ENCODE results near the gene RPL27. TPM values are rescaled to one million over a fixed set of nuclear protein-coding genes. Genes with fewer than 3 reads are reported as not detected.
"Not testable (repeated sequence)": the region's sequence is repeated elsewhere in the genome, so short reads cannot be mapped to it uniquely, and the experiment has no call there.

The RPL27 gene
- total RNA-seq, 1 donor from 2014 or later = 293 TPM

GRCh38 chr17:42992872-42993271 is 5.3 kb upstream of the RPL27 start:
- ATAC-seq (no peak), DNase-seq (ENCODE audit: low spot score) (no peak)

DNA sequence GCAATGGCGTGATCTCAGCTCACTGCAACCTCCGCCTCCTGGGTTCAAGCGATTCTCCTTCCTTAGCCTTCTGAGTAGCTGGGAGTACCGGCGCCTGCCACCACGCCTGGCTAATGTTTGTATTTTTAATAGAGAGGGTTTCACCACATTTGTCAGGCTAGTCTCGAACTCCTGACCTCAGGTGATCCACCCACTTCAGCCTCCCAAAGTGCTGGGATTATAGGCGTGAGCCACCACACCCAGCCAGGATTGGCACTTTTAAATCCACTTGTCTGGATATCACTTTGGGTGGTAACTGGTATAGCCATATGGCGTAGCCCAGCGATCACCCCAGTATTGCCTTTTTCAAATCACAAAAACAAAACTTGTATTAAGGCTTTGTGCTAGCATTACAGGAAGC is 4.3 kb upstream of the RPL27 start:
- not testable (repeated sequence) for DNase-seq (ENCODE audit: low spot score); ATAC-seq

GRCh38 chr17:42997390-42997983 is 732 bp upstream of the RPL27 start:
- ATAC-seq = peak; percentile 3

DNA sequence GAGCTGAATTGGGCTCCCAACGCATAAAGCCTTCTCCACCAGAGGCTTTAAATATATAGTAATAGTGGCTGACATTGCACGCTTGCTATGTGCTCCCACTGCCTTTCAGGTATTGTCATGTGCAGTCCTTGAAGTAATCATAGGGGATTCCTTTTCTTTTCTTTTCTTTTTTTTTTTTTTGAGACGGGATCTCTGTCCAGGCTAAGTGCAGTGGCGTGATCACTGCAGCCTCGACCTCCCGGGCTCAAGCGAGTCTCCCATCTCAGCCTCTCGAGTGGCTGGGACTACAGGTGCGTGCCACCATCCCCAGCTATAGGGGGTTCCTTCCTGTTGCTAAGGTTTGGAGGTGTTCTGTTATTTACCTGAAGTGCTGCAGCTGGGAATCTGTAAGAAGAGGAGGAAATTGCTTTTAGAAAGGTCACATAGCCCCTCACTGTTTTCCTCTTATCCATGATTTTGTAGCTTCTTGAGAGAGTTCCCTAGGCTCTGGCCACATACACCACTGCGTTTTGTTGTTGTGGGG is 845 bp downstream of the RPL27 start:
- ATAC-seq (no peak), DNase-seq (ENCODE audit: low spot score) (no peak)

More at GRCh38 chr17:42997390-42997983, 732 bp upstream of the RPL27 start:
- no peak for DNase-seq (ENCODE audit: low spot score)

DNA sequence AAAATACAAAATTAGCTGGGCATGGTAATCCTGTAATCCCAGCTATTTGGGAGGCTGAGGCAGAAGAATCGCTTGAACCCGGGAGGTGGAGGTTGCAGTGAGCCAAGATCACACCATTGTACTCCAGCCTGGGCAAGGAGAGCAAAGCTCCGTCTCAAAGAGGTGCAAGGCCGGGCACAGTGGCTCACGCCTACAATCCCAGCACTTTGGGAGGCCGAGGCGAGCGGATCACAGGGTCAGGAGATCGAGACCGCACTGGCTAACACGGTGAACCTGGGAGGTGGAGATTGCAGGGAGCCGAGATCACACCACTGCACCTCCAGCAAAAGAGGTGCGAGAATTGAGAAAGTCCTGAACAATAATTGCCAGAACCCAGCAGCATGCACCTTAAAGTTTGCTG is 2.7 kb downstream of the RPL27 start:
- not testable (repeated sequence) for ATAC-seq; DNase-seq (ENCODE audit: low spot score)

- DNase-seq (ENCODE audit: low spot score) (no peak), ATAC-seq (peak; percentile 44)
These were observed 5.4 kb downstream of the RPL27 start for GRCh38 chr17:43003542-43004172.

DNA sequence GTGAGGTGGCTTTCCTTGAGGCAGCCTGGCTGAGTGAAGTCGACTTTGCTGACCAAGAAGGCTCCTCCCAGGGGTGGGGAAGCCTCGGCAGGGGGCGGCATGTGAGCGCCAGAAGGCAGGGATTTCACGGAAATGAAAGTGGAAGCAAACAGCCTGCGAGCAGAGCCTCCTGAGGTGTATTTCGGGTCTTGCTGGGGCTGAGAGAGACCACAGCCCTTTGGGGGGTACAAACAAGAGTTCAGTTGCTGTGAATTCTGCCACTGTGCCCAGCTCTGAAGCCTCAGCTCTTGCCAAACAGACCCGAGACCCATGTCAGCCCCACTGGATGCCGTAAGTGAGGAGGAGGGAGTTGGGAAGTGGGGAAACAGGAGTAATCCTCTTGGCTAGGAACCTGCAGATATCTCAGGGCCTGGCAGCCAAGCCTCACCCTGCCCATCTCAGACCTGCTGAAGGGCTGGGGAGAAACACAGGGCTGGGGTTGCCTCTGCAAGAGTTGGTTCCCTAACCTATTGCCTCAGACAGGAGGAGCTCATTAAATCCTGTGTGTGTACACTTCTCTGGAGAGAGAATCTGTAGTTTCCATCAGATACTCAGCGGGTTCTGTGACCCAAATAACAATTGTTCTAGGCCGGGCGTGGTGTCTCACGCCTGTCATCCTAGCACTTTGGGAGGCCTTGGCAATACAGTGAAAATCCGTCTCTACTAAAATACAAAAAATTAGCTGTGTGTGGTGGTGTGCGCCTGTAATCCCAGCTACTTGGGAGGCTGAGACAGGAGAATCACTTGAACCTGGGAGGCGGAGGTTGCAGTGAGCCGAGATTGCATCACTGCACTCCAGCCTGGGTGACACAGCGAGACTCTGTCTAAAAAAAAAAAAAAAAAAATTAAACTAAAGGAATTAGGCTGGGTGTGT is 8.7 kb downstream of the RPL27 start, which contains the start of gene IFI35:
Gene IFI35, plus strand, starts transcription at position 146 of the 913 bp plus-strand sequence. Its CDS starts 164 bp downstream, at position 310.
- DNase-seq (ENCODE audit: low spot score) (peak; percentile 83), ATAC-seq (peak; percentile 94)

DNA sequence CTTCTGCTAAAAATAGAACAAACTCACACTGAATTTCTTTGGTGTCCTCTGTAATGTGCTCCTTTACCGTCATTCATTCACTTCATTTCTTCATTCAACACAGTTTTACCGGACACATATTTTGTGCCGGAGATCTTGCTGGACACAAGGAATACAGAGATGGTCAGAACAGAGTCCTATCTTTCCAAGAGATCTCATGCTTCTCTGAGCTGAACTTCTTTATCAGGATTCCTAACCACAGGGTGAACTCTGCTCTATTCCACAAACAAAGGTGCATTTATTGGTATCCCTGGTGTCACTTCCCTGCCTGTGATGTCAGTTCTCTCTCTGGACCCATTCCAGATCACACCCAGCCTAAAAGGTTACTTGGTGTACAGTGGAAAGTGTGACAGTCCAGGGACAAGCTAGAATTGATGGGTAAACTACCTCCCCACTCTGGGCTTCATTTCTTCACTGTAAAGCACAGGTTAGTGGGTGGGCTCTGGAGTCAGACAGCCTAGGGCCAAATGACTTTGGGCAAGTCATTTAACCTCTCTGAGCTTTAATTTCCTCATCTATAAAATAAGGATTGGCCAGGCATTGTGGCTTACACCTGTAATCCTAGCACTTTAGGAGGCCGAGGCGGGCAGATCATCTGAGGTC is 12.6 kb downstream of the RPL27 start:
- ATAC-seq (peak; percentile 32), DNase-seq (ENCODE audit: low spot score) (no peak)

DNA sequence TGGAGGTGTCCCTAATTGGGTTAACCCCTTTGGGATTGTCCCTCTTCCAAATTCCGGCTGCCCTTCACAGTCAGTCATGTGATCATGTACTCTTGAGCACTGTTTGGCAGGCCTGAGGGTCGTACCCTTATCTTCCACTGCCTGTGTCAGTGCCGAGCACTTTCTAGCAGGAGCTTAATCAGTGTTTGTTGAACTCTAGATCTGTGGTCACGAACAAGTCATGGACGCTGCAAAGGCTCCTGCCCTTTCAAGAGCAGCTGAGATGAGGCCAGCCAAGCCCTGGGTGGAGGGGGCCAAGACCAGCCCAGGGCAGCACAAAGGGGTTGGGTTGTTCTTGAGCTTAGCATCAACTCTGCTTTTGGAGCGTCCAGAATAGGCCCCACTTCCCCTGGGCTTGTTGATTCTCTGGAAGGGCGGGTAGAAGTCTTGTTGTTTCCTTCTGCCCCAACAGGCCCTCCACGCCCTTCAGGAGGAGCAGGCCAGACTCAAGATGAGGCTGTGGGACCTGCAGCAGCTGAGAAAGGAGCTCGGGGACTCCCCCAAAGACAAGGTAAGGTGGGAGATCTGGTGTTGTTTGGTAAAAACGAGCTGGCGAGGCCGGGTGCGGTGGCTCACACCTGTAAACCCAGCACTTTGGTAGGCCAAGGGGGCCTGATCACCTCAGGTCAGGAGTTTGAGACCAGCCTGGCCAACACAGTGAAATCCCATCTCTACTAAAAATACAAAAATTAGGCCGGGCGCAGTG is 13.7 kb downstream of the RPL27 start:
- no peak for DNase-seq (ENCODE audit: low spot score)
- no peak for ATAC-seq

GRCh38 chr17:43013296-43013695 is 15.1 kb downstream of the RPL27 start:
- DNase-seq (ENCODE audit: low spot score) (no peak), ATAC-seq (no peak)

DNA sequence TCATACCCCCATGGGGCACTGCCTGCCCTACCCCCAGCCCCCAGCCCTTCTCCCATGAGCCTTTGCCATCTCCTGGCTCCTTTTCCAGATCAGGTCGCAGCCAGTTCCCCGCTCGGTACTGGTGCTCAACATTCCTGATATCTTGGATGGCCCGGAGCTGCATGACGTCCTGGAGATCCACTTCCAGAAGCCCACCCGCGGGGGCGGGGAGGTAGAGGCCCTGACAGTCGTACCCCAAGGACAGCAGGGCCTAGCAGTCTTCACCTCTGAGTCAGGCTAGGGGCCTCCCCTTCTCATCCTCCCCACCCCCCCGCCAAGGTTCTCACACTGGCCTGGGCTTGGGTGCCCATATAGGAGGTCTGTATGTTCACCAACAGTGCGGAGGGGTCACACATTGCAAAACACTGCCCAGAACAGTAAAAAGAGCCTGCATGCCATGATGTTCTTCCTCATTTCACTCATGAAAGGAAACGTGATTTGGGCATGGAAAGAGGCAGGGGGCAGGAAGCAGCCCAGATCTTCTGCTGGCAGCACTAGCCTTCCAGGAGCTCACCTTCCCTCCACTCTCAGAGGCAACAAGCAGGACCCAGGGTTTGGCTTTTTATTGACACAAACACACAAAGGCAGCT is 15.9 kb downstream of the RPL27 start:
- DNase-seq (ENCODE audit: low spot score) (no peak), ATAC-seq (no peak)

GRCh38 chr17:43014649-43015542 is 16.7 kb downstream of the RPL27 start:
- DNase-seq (ENCODE audit: low spot score) (no peak), ATAC-seq (no peak)

- ATAC-seq = peak; percentile 54
- DNase-seq (ENCODE audit: low spot score) = no peak
These were observed 17.4 kb downstream of the RPL27 start for GRCh38 chr17:43015579-43015978.

DNA sequence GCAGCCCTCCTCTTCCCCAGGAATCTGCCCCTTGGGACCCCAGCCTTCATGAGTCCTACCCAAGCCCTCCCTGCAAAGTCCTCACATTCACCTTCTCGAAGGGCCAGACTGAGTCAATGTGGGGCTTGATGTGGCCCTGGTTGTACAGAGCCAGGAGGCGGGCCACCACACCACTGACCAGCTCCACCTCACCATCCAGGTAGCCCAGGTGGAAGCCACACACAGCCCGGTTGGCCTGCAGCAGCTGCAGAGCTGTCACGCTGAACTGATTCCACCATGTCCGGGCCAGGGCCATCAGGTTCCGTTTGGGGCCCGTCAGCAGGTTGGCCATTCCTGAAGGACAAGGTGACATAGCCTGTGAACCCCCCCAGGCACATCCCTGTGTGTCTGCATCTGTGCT is 18.0 kb downstream of the RPL27 start:
- ATAC-seq (no peak), DNase-seq (ENCODE audit: low spot score) (no peak)

DNA sequence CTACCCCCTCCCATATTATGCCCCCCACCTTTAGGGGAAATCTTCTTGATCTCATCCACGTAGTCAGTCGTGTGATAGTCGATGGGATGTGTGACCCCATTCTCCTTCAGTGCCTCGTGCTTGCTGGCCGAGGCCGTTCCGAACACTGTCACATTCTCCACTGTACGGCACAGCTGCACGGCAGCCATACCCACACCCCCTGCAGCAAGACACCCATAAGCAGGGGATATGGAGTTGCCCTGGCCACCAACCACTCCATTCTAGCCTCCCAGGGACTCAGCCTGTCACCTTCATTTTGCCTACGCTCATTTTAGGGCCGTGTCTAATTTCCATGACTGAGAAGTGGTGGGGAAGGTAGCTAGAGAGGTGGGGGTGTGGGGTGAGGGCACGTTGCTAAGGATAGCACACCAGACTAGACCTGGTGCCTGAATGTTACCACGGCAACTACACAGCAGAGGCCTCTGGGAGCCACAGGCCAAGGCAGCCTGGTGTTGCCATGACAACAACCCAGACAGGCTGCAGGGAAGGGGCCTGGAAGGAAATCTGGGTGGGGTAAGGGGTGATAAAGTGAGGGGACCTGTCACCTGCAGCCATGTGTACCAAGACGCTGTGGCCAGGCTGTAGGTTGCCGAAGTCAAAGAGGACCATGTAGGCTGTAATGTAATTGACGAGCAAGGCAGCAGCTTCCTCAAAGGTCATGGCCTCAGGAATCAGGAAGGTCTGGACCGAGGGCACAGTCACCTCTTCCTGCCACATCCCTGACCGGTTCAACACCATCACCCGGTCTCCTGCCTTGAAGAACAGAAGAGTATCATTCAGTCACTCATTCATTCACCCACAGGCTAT is 20.0 kb downstream of the RPL27 start:
- no peak for DNase-seq (ENCODE audit: low spot score)
- ATAC-seq = no peak

- no peak for ATAC-seq
- DNase-seq (ENCODE audit: low spot score) = no peak
These were observed 20.7 kb downstream of the RPL27 start for GRCh38 chr17:43018932-43019331.

GRCh38 chr17:43019418-43019817 is 21.2 kb downstream of the RPL27 start:
- ATAC-seq (no peak), DNase-seq (ENCODE audit: low spot score) (no peak)

Measured in left lobe of liver (tissue), 2 donors.